ENCODE data around the gene STIMATE.

STIMATE gene

GRCh38 chr3:52912885-52913731, 15.8 kb upstream of the STIMATE start:
- DNase-seq (ENCODE audit: low spot score) = no peak
- in situ Hi-C loops (cut with MboI; ENCODE audit: low sequenced_read_pairs, unreplicated experiment) = no loop called here

GRCh38 chr3:52910823-52911222, 13.5 kb upstream of the STIMATE start:
- no peak for TF ChIP-seq CTCF (IDR thresholded peaks at IDR 0.05; ENCODE audit: borderline replicate concordance, control extremely low read depth, extremely low read depth, insufficient read depth, missing control alignments)
- in situ Hi-C loops (cut with MboI; ENCODE audit: low sequenced_read_pairs, unreplicated experiment) = no loop called here

More at GRCh38 chr3:52912885-52913731, 15.8 kb upstream of the STIMATE start:
- TF ChIP-seq CTCF (IDR thresholded peaks at IDR 0.05; ENCODE audit: borderline replicate concordance, control extremely low read depth, extremely low read depth, insufficient read depth, missing control alignments) = no peak

GRCh38 chr3:52907497-52907896, 10.1 kb upstream of the STIMATE start:
- in situ Hi-C loops (cut with MboI; ENCODE audit: low sequenced_read_pairs, unreplicated experiment) = no loop called here
- no peak for DNase-seq (ENCODE audit: low spot score)
- TF ChIP-seq CTCF (IDR thresholded peaks at IDR 0.05; ENCODE audit: borderline replicate concordance, control extremely low read depth, extremely low read depth, insufficient read depth, missing control alignments) = no peak

More at GRCh38 chr3:52910823-52911222, 13.5 kb upstream of the STIMATE start:
- DNase-seq (ENCODE audit: low spot score) = no peak

- DNase-seq (ENCODE audit: low spot score) = no peak
- no peak for TF ChIP-seq CTCF (IDR thresholded peaks at IDR 0.05; ENCODE audit: borderline replicate concordance, control extremely low read depth, extremely low read depth, insufficient read depth, missing control alignments)
- in situ Hi-C loops (cut with MboI; ENCODE audit: low sequenced_read_pairs, unreplicated experiment) = no loop called here
Measured at GRCh38 chr3:52904552-52904951, 7.2 kb upstream of the STIMATE start.

GRCh38 chr3:52904000-52904399, 6.7 kb upstream of the STIMATE start:
- in situ Hi-C loops (cut with MboI; ENCODE audit: low sequenced_read_pairs, unreplicated experiment) = no loop called here
- DNase-seq (ENCODE audit: low spot score) = no peak
- TF ChIP-seq CTCF (IDR thresholded peaks at IDR 0.05; ENCODE audit: borderline replicate concordance, control extremely low read depth, extremely low read depth, insufficient read depth, missing control alignments) = no peak

GRCh38 chr3:52896613-52897012, 735 bp downstream of the STIMATE start:
- DNase-seq (ENCODE audit: low spot score) = no peak
- in situ Hi-C loops (cut with MboI; ENCODE audit: low sequenced_read_pairs, unreplicated experiment) = no loop called here
- no peak for TF ChIP-seq CTCF (IDR thresholded peaks at IDR 0.05; ENCODE audit: borderline replicate concordance, control extremely low read depth, extremely low read depth, insufficient read depth, missing control alignments)
